ENCODE results near the gene RFPL3.
"Not testable (repeated sequence)": the region's sequence is repeated elsewhere in the genome, so short reads cannot be mapped to it uniquely, and the experiment has no call there.

RFPL3 gene

DNA sequence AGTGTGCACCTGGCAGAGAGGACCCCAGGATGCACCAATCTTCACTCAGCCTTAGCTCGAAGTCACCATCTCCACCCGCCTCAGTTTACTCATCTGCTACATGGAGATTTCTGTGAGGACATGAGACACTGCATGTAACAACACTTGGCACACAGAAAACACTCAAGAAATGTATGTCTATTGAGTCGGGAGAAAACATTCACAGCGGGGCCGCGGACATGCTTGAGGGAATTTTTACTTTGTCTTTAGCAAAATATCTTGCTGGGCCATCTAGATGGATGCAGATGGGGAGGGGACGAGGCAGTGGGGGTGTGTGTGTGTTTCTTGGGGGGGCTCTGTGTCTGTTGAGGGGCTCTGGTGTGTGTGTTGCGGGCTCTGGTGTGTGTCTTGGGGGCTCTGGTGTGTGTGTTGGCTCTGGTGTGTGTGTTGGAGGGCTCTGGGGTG lies 28.4 kb upstream of the RFPL3 start:
- DNase-seq: no peak

GRCh38 chr22:32331236-32331917 lies 26.3 kb upstream of the RFPL3 start:
- DNase-seq: no peak

GRCh38 chr22:32331918-32332725 lies 25.5 kb upstream of the RFPL3 start:
- no peak for DNase-seq

GRCh38 chr22:32333141-32333768 lies 24.4 kb upstream of the RFPL3 start:
- DNase-seq: no peak

DNA sequence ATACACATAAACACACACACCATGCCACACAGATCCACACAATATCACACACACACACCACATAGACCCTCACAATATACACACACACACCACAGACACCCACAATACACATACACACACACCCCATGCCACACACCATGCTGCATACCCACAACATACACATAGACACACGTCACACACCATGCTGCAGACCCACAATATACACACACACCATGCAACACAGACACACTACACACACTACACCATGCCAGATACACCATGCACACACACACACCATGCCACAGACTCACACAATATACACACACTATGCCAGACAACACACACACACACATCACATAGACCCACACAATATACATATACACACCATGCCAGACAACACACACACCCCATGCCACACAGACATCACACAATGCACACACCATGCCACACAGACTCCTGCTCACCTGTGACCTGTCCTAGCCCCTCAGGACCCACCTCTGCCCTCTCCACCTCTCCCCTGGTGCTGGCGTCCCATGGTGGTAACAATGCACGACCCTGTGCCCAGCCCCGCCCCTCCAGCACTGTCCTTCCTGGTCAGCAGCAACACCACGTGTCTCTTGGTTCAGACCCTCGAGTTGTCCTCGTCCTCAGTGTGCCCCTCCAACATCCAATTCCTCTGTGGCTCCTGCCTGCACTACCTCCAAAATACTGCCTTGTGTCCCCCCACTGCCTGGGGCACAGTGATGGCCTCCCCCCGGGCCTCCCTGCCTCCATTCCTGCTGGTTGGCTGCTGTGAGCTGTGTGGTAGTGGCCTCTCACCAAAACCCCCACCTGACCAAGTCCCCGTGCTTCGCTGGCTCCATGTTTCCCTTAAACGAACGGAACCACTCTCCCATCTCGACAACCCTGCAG lies 23.7 kb upstream of the RFPL3 start:
- no peak for DNase-seq

DNA sequence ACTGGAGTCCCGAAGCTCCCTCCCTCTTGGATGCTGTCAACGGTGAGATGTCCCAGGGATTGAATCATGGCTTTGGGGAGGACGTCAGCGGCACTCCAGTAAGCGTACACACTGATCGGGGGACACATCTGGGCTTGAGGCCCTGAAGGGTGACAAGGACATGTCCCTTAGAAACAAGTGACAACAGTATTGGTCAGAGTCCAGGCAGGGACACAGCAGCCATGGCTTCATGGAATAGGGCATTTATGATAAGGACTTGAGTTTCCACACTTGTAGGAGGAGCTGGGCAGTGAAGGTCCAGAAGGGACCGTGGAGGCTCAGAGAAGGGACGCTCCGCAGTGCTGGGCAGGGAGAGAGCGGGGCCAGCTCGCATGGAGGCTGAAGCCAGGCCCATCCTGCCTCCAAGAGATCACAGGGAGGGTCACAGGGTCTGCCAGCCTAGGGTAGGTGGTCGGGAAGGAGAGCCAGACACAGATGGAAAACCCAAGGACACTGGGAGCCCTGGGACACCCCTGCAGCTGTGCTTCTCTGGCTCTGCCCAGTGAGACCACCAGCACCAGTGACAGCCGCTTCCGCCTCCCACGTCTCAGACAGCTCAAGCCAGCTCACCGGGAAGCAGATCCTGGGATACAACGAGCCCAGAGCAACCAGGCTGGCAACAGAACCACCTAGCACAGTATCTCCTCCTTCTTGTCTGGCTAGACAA lies 22.9 kb upstream of the RFPL3 start:
- DNase-seq: no peak

- no peak for DNase-seq
Measured at GRCh38 chr22:32335471-32335870, 22.2 kb upstream of the RFPL3 start.

- no peak for DNase-seq
Measured at GRCh38 chr22:32336121-32336603, 21.5 kb upstream of the RFPL3 start.

- DNase-seq: no peak
Measured at GRCh38 chr22:32336771-32337424, 20.8 kb upstream of the RFPL3 start.

DNA sequence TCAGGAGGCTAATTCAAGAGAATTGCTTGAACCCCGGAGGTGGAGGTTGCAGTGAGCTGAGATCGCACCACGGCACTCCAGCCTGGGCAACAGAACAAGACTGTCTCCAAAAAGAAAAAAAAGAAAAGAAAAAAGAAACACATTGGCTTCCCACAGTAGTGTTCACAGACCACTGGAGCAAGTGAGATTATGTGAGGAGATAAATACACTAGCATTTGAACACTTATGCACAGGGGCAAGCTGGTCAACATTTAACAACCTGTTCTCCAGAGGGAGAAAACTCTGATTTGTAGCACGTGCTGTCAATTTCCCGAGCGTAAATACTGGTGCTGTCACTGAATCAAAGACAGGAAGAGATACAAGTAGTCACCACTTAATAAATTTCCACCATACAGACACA lies 20.2 kb upstream of the RFPL3 start:
- DNase-seq: not testable (repeated sequence)

DNA sequence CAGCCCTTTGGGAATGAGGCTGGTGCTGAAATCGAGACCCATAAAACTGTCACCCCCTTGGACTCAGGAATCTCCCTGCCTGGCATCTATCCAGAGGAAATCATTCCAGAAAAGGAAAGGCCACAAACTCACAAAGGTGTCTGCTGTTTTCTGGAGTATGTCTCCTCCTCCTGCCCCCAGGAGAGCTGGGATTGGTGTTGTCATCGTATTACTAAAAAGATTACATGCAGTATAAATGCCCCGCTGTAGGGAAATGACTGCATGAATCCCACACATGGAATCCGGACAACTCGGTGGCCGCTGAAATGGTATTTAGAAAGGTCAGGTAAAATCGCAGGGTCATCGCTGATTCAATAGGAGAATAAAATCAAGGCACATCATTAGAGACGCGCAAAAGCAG lies 18.9 kb upstream of the RFPL3 start:
- no peak for DNase-seq

GRCh38 chr22:32339190-32340012 lies 18.3 kb upstream of the RFPL3 start:
- no peak for DNase-seq

DNA sequence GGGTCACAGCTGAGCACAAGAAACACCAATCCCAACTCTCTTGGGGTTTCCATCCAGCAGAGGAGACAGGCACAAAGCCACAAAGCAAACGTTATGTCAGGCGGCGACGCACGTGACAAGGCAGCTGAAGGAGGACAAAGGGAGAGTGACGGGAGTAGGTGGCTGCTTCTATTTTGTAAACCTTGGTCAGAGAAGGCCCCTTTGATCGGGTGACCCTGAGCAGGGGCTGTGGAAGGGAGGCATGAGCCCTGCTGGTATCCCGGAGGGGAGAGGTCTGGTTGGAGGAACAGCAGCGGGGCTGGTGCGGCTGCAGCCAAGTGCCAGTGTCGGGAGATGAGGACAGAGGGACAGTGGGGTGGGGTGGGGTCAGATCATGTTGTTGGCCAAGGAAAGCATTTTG lies 17.3 kb upstream of the RFPL3 start:
- no peak for DNase-seq

- no peak for DNase-seq
Measured at GRCh38 chr22:32341122-32341740, 16.4 kb upstream of the RFPL3 start.

DNA sequence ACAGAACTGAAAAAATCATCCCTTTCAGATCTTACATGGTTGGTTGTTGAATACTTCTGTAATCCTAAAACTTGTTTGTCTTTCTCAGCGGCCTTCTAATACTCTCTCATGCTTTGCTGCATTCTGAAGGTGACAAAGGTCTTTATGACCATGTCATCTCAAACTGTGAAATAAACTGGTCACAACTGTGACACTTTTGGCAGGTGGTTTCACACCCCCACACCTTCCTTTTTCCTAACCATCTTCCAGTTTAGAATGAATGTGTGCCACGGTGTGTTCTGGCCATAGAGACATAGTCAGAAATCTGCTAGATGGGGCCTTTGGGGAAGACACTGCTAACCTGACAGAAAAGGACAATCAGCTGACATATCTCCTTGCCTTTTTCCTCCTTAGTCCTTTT lies 14.7 kb upstream of the RFPL3 start:
- no peak for DNase-seq

- DNase-seq: no peak
Measured at GRCh38 chr22:32343941-32344340, 13.7 kb upstream of the RFPL3 start.

DNA sequence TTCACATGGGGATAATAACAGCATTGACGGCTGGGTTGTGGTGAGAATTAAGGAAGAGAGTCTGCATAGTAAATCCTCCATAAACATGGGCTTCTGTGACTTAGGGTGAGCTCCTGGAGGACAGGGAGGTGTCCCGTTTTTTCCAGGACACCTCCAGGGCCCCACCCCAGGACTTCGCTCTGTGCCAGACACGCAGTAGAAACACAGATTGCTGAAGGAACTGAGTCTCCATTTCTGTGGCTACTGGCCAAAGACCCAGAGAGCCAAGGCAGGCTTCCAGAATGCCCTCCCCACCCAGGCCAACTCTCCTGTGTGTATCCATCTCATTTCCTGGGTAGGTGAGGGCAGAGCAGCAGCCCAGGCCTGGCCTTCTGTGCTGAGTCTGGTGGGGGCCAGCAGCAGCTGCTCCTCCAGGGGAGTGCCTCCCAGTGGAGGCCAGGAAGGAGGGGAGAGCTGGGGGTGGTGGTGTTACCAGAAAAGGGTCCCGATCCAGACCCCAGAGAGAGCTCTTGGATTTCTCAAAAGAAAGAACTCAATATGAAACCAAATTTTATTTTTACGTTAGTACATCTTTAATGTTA lies 9.5 kb upstream of the RFPL3 start:
- DNase-seq: no peak

GRCh38 chr22:32351875-32352274 lies 5.8 kb upstream of the RFPL3 start:
- DNase-seq: not testable (repeated sequence)

Measured in anterior cingulate cortex (tissue), 58 donors.